ENCODE data around the gene JPT2. TPM values are rescaled to one million over a fixed set of nuclear protein-coding genes. Genes with fewer than 3 reads are reported as not detected.

The JPT2 gene
- total and polyA plus RNA-seq, 2 experiments from 2014 or later, result 43.8 to 139 TPM

- Mint-ChIP-seq H3K27ac (no peak overlapping the region), H3K4me3 (no peak overlapping the region), H3K4me1 (no peaks in the 10 kb centered on the region), H3K27me3 (ENCODE audit: insufficient read depth, low read depth, poor library complexity) (peaks cover 13% of the 10 kb centered on the region), H3K36me3 (ENCODE audit: low read depth) (peaks cover 40% of the 10 kb centered on the region), H3K9me3 (no peaks in the 10 kb centered on the region; the same call in 2 of the 3 replicates)
- H4K20me1 ChIP-seq (replicated peaks; ENCODE audit: insufficient read depth), result no peaks in the 10 kb centered on the region; the same call in none of the 2 replicates
- TF ChIP-seq ZNF462 (CRISPR knock-in tag; IDR thresholded peaks at IDR 0.05), result no peak
- no peaks in the 10 kb centered on the region for H3K9me2 ChIP-seq (ENCODE audit: insufficient read depth)
- peaks cover 3% of the 10 kb centered on the region; the same call in 1 of the 2 replicates for H3K36me3 ChIP-seq (ENCODE audit: insufficient read depth)
- H3K4me3 ChIP-seq, result no peak overlapping the region
- H3K27ac ChIP-seq (ENCODE audit: low read depth), result no peak overlapping the region
- no peak overlapping the region for H3K4me2 ChIP-seq
- H2AFZ ChIP-seq, result no peak overlapping the region
- no peaks in the 10 kb centered on the region for H3K27me3 ChIP-seq (ENCODE audit: insufficient read depth)
- H3K79me2 ChIP-seq (replicated peaks; ENCODE audit: insufficient read depth), result no peaks in the 10 kb centered on the region
- no peaks in the 10 kb centered on the region for H3F3A ChIP-seq (replicated peaks; ENCODE audit: low read depth)
- DNase-seq (ENCODE audit: low spot score), result no peak
- ATAC-seq, result no peak
- no peaks in the 10 kb centered on the region for H3K4me1 ChIP-seq (ENCODE audit: insufficient read depth)
These were observed 21.1 kb upstream of the JPT2 start for GRCh38 chr16:1656808-1657617.

- no peak overlapping the region for H3K4me3 Mint-ChIP-seq
- H3K9me2 ChIP-seq (ENCODE audit: insufficient read depth), result no peaks in the 10 kb centered on the region
- peaks cover 44% of the 10 kb centered on the region for H3K36me3 Mint-ChIP-seq (ENCODE audit: low read depth)
- peaks cover 15% of the 10 kb centered on the region for H3K27me3 Mint-ChIP-seq (ENCODE audit: insufficient read depth, low read depth, poor library complexity)
- no peaks in the 10 kb centered on the region for H3K79me2 ChIP-seq (replicated peaks; ENCODE audit: insufficient read depth)
- no peaks in the 10 kb centered on the region for H3F3A ChIP-seq (replicated peaks; ENCODE audit: low read depth)
- no peaks in the 10 kb centered on the region for H3K4me1 ChIP-seq (ENCODE audit: insufficient read depth)
- DNase-seq (ENCODE audit: low spot score) (no peak), ATAC-seq (no peak)
- no peaks in the 10 kb centered on the region for H3K4me1 Mint-ChIP-seq
- no peak overlapping the region for H3K27ac Mint-ChIP-seq
- H3K36me3 ChIP-seq (ENCODE audit: insufficient read depth), result peaks cover 7% of the 10 kb centered on the region
- H2AFZ ChIP-seq, result no peak overlapping the region
- H3K4me3 ChIP-seq, result no peak overlapping the region
- no peak overlapping the region for H3K27ac ChIP-seq (ENCODE audit: low read depth)
- H4K20me1 ChIP-seq (replicated peaks; ENCODE audit: insufficient read depth), result no peaks in the 10 kb centered on the region; the same call in none of the 2 replicates
- no peak overlapping the region for H3K4me2 ChIP-seq
- no peaks in the 10 kb centered on the region for H3K27me3 ChIP-seq (ENCODE audit: insufficient read depth)
- H3K9me3 Mint-ChIP-seq, result no peaks in the 10 kb centered on the region; the same call in 2 of the 3 replicates
- TF ChIP-seq ZNF331 (CRISPR knock-in tag; IDR thresholded peaks at IDR 0.05; ENCODE audit: low read depth) (no peak), CTCF (conservative IDR thresholded peaks at IDR 0.05; ENCODE audit: low read depth in 2 of 2) (no peak), REST (IDR thresholded peaks at IDR 0.05; ENCODE audit: unreplicated experiment) (no peak), JUNB (IDR thresholded peaks at IDR 0.05; ENCODE audit: unreplicated experiment) (no peak), CREB1 (CRISPR knock-in tag; IDR thresholded peaks at IDR 0.05; ENCODE audit: low read depth) (no peak), EZH2 (IDR thresholded peaks at IDR 0.05; ENCODE audit: low read depth, unreplicated experiment) (no peak), STAT1 (IDR thresholded peaks at IDR 0.05; ENCODE audit: unreplicated experiment) (no peak)
These were observed 20.2 kb upstream of the JPT2 start for GRCh38 chr16:1657841-1658240.
